HG03196 (cell line): Measurements from ENCODE around the gene RAD50.

Source experiments
- ATAC-seq: cut with Tn5 transposase; IDR thresholded peaks from one replicate; pipeline ENCODE4 v1.9.1; 2021; ENCODE audit not compliant: unreplicated experiment

RAD50 gene

DNA sequence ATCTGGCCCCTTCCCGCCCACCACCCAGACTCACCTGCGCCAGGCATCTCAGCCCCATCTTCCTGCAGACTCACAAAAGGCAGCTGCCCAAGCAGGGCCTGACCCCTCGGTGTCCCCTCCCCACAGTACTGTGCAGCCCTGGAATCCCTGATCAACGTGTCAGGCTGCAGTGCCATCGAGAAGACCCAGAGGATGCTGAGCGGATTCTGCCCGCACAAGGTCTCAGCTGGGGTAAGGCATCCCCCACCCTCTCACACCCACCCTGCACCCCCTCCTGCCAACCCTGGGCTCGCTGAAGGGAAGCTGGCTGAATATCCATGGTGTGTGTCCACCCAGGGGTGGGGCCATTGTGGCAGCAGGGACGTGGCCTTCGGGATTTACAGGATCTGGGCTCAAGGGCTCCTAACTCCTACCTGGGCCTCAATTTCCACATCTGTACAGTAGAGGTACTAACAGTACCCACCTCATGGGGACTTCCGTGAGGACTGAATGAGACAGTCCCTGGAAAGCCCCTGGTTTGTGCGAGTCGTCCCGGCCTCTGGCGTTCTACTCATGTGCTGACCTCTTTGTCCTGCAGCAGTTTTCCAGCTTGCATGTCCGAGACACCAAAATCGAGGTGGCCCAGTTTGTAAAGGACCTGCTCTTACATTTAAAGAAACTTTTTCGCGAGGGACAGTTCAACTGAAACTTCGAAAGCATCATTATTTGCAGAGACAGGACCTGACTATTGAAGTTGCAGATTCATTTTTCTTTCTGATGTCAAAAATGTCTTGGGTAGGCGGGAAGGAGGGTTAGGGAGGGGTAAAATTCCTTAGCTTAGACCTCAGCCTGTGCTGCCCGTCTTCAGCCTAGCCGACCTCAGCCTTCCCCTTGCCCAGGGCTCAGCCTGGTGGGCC, 103.1 kb downstream of the RAD50 start:
- ATAC-seq = no peak

DNA sequence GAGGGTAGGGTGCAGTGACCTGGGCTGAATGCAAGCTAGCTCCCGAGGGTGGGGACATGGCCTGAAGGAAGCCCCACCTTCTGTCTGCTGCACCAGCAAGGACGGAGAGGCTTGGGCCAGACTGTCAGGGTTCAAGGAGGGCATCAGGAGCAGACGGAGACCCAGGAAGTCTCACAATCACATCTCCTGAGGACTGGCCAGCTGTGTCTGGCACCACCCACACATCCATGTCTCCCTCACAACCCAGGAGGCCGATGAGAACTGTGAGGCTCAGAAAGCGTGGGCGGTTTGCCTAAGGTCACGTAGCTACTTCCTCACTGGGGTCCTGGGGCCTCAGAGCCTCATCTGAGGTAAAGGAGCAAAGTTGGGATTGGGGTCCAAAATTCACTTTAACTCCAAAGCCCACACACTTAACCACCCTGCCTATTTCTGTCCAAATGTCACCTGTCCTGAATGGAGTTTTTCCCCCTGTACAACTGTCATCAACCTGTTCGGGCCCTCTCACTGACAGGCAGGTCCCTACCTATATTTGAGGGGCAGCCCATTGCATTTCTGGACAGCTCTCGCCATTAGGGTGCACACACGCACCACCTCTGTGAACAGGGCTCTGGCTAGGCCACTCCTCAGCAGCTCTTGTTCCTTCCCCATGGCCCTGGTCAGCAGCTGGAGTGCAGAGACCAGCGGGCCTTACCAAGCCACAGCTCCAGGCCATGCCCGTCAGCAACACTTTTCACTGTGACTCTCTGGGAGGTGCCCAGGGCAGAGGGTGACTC, 104.6 kb downstream of the RAD50 start:
- ATAC-seq = no peak

GRCh38 chr5:132662004-132662401, 105.2 kb downstream of the RAD50 start:
- no peak for ATAC-seq

GRCh38 chr5:132662925-132663770, 106.4 kb downstream of the RAD50 start:
- peak; percentile 49 for ATAC-seq

- peak; percentile 41 for ATAC-seq
Observed at GRCh38 chr5:132663771-132664695, 107.3 kb downstream of the RAD50 start.

DNA sequence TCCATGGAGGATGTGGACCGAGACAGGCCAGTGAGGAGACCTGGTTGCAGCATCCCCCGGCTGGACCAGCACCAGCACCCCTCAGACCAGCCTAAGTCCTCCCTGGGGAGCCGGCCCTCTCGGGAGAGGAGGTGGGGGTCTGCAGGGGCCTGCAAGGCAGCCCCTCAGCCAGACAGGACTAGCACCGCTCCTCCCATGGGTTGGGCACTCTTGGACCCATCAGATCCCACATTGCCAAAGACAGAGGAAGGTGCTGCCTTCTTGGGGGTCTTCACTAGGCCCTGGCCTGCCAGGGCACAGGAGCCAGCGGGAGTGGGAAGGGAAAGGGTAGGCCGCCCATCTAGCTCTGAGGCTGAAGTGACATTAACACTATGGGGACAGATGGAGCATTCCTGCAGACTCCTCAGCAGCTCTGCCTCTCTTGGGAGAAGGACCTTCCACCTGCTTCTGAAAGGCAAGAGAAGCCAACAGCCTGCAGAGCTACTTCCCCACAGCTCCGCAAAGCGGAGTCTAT, 108.0 kb downstream of the RAD50 start:
- ATAC-seq = no peak

GRCh38 chr5:132665574-132666080, 108.8 kb downstream of the RAD50 start:
- ATAC-seq = no peak

DNA sequence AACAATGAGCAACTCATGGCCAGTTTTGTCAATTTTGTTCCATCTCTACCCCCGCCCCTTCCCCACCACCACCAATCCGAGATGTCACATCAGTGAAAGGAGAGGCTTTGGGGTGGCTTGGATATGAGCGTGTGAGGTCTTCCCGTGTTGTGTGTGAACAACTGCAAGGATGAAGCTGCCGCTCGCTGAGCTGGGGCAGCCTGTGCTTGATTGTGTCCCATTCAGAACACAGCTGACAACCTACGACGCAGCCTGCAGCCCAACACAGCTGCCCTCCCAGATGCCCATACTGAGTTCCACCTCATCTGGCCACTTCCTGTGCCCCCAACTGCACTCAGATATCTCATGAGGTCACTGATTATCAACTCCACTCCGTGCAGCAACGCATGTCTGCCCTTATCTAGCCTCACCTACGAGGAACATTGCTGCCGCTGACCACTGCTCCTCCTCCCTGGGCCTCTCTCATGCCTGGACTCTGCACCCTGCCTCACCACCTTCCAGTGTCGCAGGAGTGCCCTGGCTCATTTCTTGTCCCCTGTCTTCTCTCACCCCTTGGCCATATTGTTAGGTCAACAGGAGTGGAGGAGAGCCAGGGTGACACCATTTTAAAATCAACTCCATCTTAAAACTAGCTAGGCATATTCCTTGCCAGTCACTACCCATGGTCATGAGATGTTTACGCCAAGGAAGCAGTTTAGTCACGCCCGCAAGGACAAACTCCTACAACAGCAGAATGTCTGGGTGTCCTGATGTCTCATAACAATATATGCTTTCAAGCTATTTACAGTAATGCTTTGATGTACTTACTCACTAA, 109.7 kb downstream of the RAD50 start:
- no peak for ATAC-seq

DNA sequence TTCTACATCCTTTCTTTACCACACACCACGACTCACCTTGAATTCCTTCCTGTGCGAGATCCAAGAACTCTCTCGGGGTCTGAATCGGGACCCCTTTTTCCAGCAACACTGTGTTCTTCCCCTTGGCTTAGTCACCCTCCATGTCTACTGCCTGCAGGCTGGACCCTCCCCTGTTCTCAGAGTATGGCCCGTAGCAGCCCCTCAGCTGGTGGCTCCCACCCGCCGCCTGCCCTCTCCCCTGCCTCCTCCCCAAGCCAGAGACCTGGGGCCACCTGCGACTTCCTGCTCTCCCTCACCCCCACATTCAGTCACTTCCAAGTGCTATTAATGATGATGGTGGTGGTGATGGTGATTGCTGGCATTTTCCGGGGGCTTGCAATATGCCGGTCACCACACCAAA, 110.5 kb downstream of the RAD50 start:
- ATAC-seq = no peak

DNA sequence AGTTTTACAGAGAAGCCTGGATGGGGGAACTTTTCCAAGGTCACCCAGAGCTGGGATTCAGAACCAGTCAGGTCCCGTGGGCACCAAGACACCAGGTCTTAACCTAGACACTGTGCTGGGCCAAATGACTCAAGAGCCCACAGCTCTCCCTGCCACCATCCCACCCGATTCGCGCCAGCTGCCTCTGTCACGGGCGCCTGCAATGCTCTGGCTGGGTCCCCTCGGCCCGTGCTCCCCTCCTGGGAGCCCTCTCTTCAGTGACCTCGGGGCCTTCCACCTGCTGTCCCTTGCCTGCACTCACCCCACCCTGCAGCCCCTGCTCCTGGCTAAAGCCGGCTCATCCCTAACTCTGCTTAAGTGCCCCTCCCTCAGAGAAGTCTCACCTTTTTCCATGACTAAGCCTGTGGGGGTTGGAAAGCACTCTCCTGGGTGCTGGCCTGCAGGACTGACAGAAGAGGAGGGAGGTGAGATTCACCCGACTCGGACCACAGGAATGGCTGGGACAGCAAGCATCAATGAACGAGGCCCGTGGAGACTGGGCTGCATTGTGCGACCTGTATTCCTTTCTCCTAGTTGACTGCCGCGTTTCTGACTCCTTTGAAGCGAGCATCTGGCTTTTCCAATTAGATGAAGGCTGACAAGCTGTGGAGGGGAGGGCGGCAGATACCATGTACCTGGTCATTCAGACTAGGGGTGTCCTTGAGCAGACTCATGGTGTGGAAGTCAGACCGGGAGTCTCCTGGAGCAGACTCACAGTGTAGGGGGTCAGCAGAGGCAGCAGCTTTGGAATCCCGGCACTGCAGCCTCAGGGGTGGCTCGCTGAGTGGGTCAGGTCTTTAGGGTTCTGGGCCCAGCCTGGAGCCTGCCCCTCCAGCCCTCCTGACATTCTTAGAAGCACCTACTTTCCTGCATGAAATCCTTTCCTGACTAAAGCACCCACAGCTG, 111.3 kb downstream of the RAD50 start:
- ATAC-seq = no peak

DNA sequence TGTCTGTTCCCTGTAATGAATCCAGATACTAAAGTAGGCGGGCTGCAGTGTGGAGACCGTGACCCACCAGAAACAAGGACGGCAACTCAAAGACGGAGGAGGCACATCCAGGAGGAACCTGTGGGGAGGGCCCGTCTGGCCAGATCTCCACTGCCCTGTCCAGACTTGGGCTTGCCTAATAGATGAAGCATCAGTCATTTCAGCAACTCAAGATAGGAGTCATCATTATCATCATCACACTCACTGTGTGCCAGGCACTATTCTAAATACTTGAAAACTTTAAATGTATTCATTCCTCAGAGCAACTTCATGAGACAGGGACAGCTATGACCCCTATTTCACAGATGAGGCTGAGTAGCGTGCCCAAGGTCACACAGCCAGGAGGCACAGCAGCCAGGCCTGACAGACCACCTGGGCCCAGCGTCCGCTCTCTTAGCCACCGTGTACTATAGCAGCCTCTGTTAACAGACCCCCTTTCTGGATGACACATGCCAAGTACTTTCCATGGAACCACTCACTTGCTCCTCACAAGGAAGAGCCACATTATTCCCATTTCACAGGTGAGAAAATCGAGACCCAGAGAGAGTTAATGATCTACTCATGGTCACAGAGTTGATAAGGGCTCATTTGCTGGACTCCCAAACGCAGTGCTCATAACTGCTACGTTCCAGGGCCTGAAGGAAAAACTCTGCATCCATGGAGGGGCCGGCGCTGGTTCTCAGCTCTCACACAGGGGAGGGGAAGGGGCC, 112.1 kb downstream of the RAD50 start:
- ATAC-seq = no peak

DNA sequence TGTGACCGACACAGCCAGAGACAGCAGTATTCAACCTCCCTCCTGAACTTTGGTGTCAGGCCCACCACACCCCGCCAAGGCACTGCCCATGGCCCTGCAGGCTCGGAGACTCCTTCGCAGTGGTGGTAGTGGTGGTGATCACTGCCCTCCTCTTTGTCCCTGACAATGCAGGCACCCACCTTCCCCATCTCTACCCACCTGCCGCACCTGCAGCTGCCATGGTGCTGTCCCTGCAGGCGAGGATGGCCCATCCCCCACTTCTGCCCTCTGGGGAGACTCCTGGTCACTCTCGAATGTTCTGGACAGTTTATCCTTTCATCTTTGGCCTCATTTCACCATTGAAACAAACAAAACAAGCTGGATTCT, 112.7 kb downstream of the RAD50 start:
- ATAC-seq = no peak

DNA sequence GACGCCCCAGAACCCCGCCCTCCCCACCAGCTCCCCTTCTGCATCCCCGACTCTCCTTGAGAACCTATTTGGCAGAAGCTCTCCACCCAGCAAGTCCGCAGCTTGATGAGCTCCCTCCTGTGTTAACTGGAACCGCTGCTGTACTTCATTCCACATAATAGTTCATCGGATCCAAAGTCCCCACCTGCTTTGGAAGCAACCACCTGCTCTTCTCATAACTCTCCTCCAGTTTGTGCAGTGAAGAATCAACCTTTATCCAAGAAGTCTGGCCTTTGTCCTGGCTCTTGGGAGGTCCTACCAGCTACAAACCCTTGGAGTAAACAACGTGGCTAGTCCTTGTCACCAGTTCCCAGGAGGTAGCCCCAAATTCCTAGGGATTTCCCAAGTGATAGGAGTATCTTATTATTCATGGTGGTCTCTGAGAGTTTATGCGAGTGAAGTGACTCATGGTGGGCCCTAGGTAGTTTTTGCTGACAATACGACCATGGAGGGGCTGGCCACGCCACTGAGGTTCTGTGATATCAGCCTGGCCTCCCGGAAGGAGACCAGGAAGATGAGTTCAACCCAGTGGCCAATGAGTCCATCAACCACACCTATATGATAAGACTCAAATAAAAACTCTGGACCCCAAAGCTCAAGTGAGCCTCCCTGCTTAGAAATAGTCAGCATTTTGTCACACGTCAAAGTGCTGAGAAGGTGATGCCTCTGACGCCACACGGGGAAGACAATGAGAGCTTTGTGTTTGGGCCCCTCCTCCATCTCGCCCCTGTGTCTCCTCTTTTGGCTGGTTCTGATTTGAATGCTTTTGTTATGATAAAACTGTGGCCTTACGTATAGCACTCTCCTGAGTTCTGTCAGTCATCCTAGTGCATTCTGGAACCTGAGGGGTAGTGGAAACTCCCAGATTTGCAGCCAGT, 113.4 kb downstream of the RAD50 start:
- no peak for ATAC-seq

DNA sequence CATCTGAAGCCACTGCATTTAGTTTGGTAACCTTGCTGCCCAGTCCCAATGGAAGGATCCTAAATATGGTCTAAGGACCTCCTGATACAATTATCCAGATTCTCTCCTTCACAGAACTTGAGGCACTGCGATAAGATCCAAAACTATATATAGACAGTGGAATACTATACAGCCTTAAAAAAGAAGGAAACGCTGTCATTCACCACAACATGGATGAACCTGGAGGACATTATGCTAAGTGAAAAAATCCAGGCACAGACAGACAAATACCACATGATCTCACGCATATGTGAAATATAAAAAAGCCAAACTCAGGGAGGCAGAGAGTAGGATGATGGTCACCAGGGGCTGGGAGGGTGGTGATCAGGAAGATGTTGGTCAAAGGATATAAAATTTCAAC, 114.2 kb downstream of the RAD50 start:
- no peak for ATAC-seq

DNA sequence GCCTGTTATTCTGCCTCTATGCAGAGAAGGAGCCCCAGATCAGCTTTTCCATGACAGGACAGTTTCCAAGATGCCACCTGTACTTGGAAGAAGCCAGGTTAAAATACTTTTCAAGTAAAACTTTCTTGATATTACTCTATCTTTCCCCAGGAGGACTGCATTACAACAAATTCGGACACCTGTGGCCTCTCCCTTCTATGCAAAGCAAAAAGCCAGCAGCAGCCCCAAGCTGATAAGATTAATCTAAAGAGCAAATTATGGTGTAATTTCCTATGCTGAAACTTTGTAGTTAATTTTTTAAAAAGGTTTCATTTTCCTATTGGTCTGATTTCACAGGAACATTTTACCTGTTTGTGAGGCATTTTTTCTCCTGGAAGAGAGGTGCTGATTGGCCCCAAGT, 116.7 kb downstream of the RAD50 start:
- no peak for ATAC-seq

GRCh38 chr5:132673939-132674630, 117.3 kb downstream of the RAD50 start, which contains the start of gene IL4:
Gene IL4, plus strand, starts transcription at chr5:132673989. Its CDS starts 62 bp downstream, at chr5:132674051.
- no peak for ATAC-seq
